Activated naive CD8-positive, alpha-beta T cell treated with anti-CD3 and anti-CD28 coated beads for 36 hours (primary cell): ENCODE results near the gene MBP. TPM values are rescaled to one million over a fixed set of nuclear protein-coding genes. Genes with fewer than 3 reads are reported as not detected.

Experiments used
- DNase-seq: peaks from one replicate; pipeline ENCODE4 v3.0.0; 2021
- H3K27ac Mint-ChIP-seq: one replicate; pipeline ENCODE4 v1.8.0; 2022; ENCODE audit warnings: mild to moderate bottlenecking, moderate library complexity, mixed read lengths
- H3K27me3 Mint-ChIP-seq: one replicate; pipeline ENCODE4 v1.8.0; 2022; ENCODE audit warnings: mild to moderate bottlenecking, mixed read lengths
- H3K36me3 Mint-ChIP-seq: one replicate; pipeline ENCODE4 v1.8.0; 2021; ENCODE audit warnings: mild to moderate bottlenecking, mixed read lengths
- H3K4me1 Mint-ChIP-seq: one replicate; pipeline ENCODE4 v1.8.0; 2021; ENCODE audit warnings: mixed read lengths
- H3K4me3 Mint-ChIP-seq: one replicate; pipeline ENCODE4 v1.8.0; 2022; ENCODE audit warnings: mild to moderate bottlenecking, moderate library complexity, mixed read lengths
- H3K9me3 Mint-ChIP-seq: one replicate; pipeline ENCODE4 v1.8.0; 2022; ENCODE audit warnings: mixed read lengths
- total RNA-seq, 2 experiments: library from RNA; stranded (reverse); gene quantifications; one replicate each; pipeline ENCODE4 v1.2.3, GENCODE V29; 2021

Gene MBP
- total RNA-seq, 2 experiments from 2014 or later, result 41.2 to 45.9 TPM

GRCh38 chr18:77046409-77046808 is 86.2 kb downstream of the MBP start:
- no peak overlapping the region for H3K4me3 Mint-ChIP-seq
- peaks cover 21% of the 10 kb centered on the region for H3K36me3 Mint-ChIP-seq

DNA sequence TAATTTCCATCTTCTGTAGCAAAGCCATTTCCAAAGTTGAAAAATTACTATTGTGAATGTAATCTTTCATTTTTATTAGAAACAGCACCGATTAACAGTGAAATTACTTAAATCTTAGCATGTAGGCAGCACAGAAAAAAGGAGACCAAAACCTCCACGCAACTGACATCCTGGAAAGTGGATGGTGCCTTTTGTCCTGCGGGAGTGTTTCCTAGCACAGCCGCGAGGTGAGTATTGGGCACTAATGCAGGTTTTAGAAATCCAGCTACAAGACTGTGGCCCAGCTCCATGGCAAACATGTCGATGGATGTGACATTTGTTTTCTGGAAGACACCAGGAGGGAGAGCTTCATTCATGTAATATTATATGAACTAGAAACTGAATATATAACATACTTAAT is 86.9 kb downstream of the MBP start:
- Mint-ChIP-seq H3K27ac (no peak overlapping the region), H3K9me3 (peaks cover 3% of the 10 kb centered on the region), H3K4me1 (peaks cover 11% of the 10 kb centered on the region), H3K27me3 (no peaks in the 10 kb centered on the region), H3K4me3 (no peak overlapping the region), H3K36me3 (peaks cover 27% of the 10 kb centered on the region)
- no peak for DNase-seq

More at GRCh38 chr18:77046409-77046808, 86.2 kb downstream of the MBP start:
- Mint-ChIP-seq H3K27ac (no peak overlapping the region), H3K27me3 (no peaks in the 10 kb centered on the region), H3K4me1 (peaks cover 9% of the 10 kb centered on the region), H3K9me3 (peaks cover 1% of the 10 kb centered on the region)
- DNase-seq, result no peak

DNA sequence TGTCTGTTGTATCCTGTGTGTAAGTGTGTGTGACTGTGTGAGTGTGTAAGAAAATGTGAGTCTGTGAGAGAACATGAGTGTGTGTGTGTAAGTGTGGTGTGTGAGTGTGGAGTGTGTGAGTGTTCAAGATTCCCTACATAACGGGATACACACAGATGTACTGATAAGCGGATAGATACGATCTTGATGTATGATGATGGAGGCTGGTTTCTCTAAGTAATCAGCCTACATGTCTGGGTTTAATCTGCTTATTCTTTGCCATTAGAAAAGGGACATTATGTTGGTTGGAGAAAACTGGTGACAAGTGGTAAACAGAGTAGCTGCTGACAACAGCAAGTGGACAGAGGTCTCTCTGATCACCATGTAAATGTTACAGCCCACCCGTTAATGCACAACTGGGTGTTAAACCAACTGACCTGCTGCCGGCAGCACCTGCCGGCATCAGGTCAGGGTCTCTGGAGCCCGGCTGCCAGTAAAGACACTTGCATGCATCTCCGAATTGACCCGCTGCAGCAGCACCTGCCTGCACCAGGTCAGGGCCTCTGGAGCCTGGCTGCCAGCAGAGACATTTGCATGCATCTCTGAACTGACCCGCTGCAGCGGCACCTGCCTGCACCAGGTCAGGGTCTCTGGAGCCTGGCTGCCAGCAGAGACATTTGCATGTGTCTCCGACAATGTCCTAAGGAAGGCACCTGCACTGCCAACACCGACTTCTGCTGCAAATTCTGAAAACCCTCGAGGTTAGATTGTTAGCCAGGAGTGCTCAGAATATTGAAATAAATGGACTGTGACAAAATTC is 87.5 kb downstream of the MBP start:
- Mint-ChIP-seq H3K27me3 (no peaks in the 10 kb centered on the region), H3K27ac (no peak overlapping the region), H3K4me1 (peaks cover 12% of the 10 kb centered on the region), H3K4me3 (no peak overlapping the region), H3K9me3 (peaks cover 3% of the 10 kb centered on the region), H3K36me3 (peaks cover 31% of the 10 kb centered on the region)
- DNase-seq, result no peak

GRCh38 chr18:77043541-77044280 is 88.9 kb downstream of the MBP start:
- Mint-ChIP-seq H3K27ac (no peak overlapping the region), H3K36me3 (peaks cover 32% of the 10 kb centered on the region), H3K4me3 (no peak overlapping the region), H3K9me3 (peaks cover 3% of the 10 kb centered on the region), H3K27me3 (no peaks in the 10 kb centered on the region), H3K4me1 (peaks cover 20% of the 10 kb centered on the region)
- no peak for DNase-seq

- DNase-seq, result no peak
- no peak overlapping the region for H3K4me3 Mint-ChIP-seq
- H3K4me1 Mint-ChIP-seq, result peaks cover 16% of the 10 kb centered on the region
- H3K36me3 Mint-ChIP-seq, result peaks cover 28% of the 10 kb centered on the region
- H3K27me3 Mint-ChIP-seq, result no peaks in the 10 kb centered on the region
- H3K9me3 Mint-ChIP-seq, result peaks cover 3% of the 10 kb centered on the region
- H3K27ac Mint-ChIP-seq, result no peak overlapping the region
These were observed 90.0 kb downstream of the MBP start for GRCh38 chr18:77042583-77042982.

GRCh38 chr18:77039196-77040130 is 93.1 kb downstream of the MBP start:
- peaks cover 15% of the 10 kb centered on the region for H3K4me1 Mint-ChIP-seq
- no peak for DNase-seq
- peaks cover 3% of the 10 kb centered on the region for H3K9me3 Mint-ChIP-seq
- peaks cover 32% of the 10 kb centered on the region for H3K36me3 Mint-ChIP-seq
- H3K27ac Mint-ChIP-seq, result no peak overlapping the region
- no peaks in the 10 kb centered on the region for H3K27me3 Mint-ChIP-seq
- H3K4me3 Mint-ChIP-seq, result no peak overlapping the region

DNA sequence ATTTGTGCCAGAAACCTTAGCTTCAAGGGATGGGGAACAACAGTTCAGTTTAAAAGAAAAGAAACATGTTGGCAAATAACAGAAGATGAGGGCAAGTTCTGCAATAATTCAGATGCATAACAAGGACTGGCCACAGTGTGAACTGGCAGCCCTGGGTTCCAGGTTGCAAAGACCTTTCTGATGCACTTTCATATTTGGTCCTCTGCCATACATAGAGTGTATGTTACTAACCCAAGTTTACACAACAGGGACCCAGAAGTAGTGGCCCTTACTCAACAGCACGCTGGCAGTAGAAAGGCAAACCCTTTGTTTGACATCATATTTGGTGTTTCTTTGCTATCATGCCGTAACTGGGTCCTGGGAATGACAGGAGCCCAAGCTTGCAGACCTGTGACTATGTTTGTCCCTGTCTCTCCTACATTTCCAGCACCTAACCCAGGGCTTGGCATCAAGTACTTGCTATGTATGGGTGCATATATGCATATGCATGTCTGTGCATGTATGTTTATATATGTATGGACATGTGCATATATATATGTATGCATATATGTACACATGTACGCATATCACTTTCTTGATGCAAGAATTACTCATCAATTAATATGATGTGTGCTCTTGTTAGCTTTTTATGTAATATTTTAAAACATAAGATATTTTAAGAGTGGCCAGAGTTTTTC is 94.3 kb downstream of the MBP start:
- Mint-ChIP-seq H3K36me3 (peaks cover 31% of the 10 kb centered on the region), H3K27ac (no peak overlapping the region), H3K4me1 (peaks cover 13% of the 10 kb centered on the region), H3K4me3 (no peak overlapping the region), H3K27me3 (no peaks in the 10 kb centered on the region), H3K9me3 (peaks cover 3% of the 10 kb centered on the region)
- DNase-seq, result no peak

- H3K4me3 Mint-ChIP-seq, result no peak overlapping the region
- H3K27ac Mint-ChIP-seq, result no peak overlapping the region
These were observed 95.0 kb downstream of the MBP start for GRCh38 chr18:77037567-77037966.

GRCh38 chr18:77035380-77036187 is 97.0 kb downstream of the MBP start:
- H3K4me3 Mint-ChIP-seq, result no peak overlapping the region
- no peaks in the 10 kb centered on the region for H3K27me3 Mint-ChIP-seq
- DNase-seq, result no peak
- H3K27ac Mint-ChIP-seq, result no peak overlapping the region
- peaks cover 11% of the 10 kb centered on the region for H3K4me1 Mint-ChIP-seq
- peaks cover 18% of the 10 kb centered on the region for H3K36me3 Mint-ChIP-seq
- no peaks in the 10 kb centered on the region for H3K9me3 Mint-ChIP-seq

More at GRCh38 chr18:77037567-77037966, 95.0 kb downstream of the MBP start:
- Mint-ChIP-seq H3K27me3 (no peaks in the 10 kb centered on the region), H3K9me3 (peaks cover 3% of the 10 kb centered on the region), H3K4me1 (peaks cover 13% of the 10 kb centered on the region), H3K36me3 (peaks cover 31% of the 10 kb centered on the region)
- no peak for DNase-seq

GRCh38 chr18:77033575-77033974 is 99.0 kb downstream of the MBP start:
- Mint-ChIP-seq H3K9me3 (peaks cover 3% of the 10 kb centered on the region), H3K27ac (no peak overlapping the region), H3K36me3 (peaks cover 21% of the 10 kb centered on the region), H3K4me3 (no peak overlapping the region), H3K4me1 (peaks cover 2% of the 10 kb centered on the region), H3K27me3 (no peaks in the 10 kb centered on the region)
- DNase-seq, result no peak

GRCh38 chr18:77032181-77032701 is 100.3 kb downstream of the MBP start:
- Mint-ChIP-seq H3K4me1 (peaks cover 2% of the 10 kb centered on the region), H3K27ac (no peak overlapping the region), H3K36me3 (peaks cover 21% of the 10 kb centered on the region), H3K4me3 (no peak overlapping the region), H3K27me3 (no peaks in the 10 kb centered on the region), H3K9me3 (peaks cover 3% of the 10 kb centered on the region)
- DNase-seq, result no peak

GRCh38 chr18:77031662-77032061 is 100.9 kb downstream of the MBP start:
- H3K27me3 Mint-ChIP-seq, result no peaks in the 10 kb centered on the region
- no peak overlapping the region for H3K27ac Mint-ChIP-seq
- DNase-seq, result no peak
- H3K4me3 Mint-ChIP-seq, result no peak overlapping the region
- H3K4me1 Mint-ChIP-seq, result peaks cover 2% of the 10 kb centered on the region
- H3K36me3 Mint-ChIP-seq, result peaks cover 21% of the 10 kb centered on the region
- H3K9me3 Mint-ChIP-seq, result peaks cover 3% of the 10 kb centered on the region

DNA sequence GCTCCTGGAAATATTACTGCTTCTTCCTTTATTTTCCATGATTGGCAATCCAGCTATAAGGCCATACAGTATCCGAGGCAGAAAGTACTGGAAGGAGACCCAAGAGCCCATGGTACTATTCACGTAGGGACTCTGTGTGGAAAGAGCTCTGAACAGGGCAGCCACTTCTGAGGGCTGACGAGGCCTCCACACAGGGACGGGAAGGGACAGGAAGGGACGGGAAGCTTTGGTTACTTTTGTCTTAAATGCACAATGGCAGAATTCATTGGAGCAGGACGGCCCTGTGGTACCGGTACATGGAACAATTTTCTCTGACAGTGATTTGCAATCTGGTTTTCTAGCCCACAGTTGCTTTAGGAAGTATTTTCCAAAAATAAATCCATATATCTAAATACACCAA is 102.4 kb downstream of the MBP start:
- H3K27ac Mint-ChIP-seq, result no peak overlapping the region
- H3K36me3 Mint-ChIP-seq, result peaks cover 21% of the 10 kb centered on the region
- H3K4me1 Mint-ChIP-seq, result no peaks in the 10 kb centered on the region
- no peaks in the 10 kb centered on the region for H3K27me3 Mint-ChIP-seq
- peaks cover 3% of the 10 kb centered on the region for H3K9me3 Mint-ChIP-seq
- DNase-seq, result no peak
- H3K4me3 Mint-ChIP-seq, result no peak overlapping the region
